IMR-90 (cell line): Measurements from ENCODE around the gene TMC8. TPM values are rescaled to one million over a fixed set of nuclear protein-coding genes. Genes with fewer than 3 reads are reported as not detected.
A peak's percentile ranks its signal among the peaks of the same experiment; 100 is the strongest.

ENCODE experiments used
- ATAC-seq: fragments of 200-7000 bp; cut with Tn5 transposase; 2 replicates; pipeline ENCODE4 v1.9.1; 2020; ENCODE audit warnings: low read depth, mild to moderate bottlenecking, moderate library complexity
- BruUV-seq: library from RNA; stranded (reverse); fragments of 400-500 nt; replicated peaks from 2 replicates; lab custom pipeline; 2021; lab: Mats Ljungman, UMichigan
- CTCF ChIA-PET: fragments of 300-600 bp; formaldehyde crosslinking; extraction: SDS; loops from one replicate; lab custom pipeline; 2021; ENCODE audit warnings: antibody characterized with exemption; lab: Yijun Ruan, JAX
- POLR2A ChIA-PET: fragments of 300-600 bp; sonication (Branson Sonifier 250); formaldehyde crosslinking; loops from one replicate; lab custom pipeline; 2022; ENCODE audit warnings: antibody characterized with exemption; ENCODE audit not compliant: unreplicated experiment; lab: Charles Lee
- DNase-seq: peaks from one replicate; pipeline ENCODE4 v3.0.0; 2013
- H2AFZ ChIP-seq: replicated peaks from 2 replicates; pipeline ENCODE3; 2013; ENCODE audit warnings: low read length, mild to moderate bottlenecking; ENCODE audit not compliant: poor library complexity
- H2AK5ac ChIP-seq: 2 replicates; pipeline ENCODE4 v1.6.1; 2013; ENCODE audit warnings: low read depth, low read length, inconsistent platforms
- H2AK9ac ChIP-seq: replicated peaks from 2 replicates; pipeline ENCODE3; 2013; ENCODE audit warnings: mild to moderate bottlenecking, low read depth, low read length, moderate library complexity; ENCODE audit not compliant: poor library complexity
- H2BK120ac ChIP-seq: 2 replicates; pipeline ENCODE4 v1.6.1; 2013; ENCODE audit warnings: low read depth, low read length, inconsistent platforms
- H2BK15ac ChIP-seq: 3 replicates; pipeline ENCODE4 v1.6.1; 2013; ENCODE audit warnings: low read depth, low read length, inconsistent platforms
- H2BK20ac ChIP-seq: 2 replicates; pipeline ENCODE4 v1.6.1; 2013; ENCODE audit warnings: low read depth, mild to moderate bottlenecking, inconsistent platforms, low read length, moderate library complexity
- H2BK5ac ChIP-seq: 2 replicates; pipeline ENCODE4 v1.6.1; 2013; ENCODE audit warnings: mild to moderate bottlenecking, low read depth, low read length, inconsistent platforms; ENCODE audit not compliant: poor library complexity, severe bottlenecking
- H3K14ac ChIP-seq: replicated peaks from 2 replicates; pipeline ENCODE4 v1.6.1; 2013; ENCODE audit warnings: low read depth, low read length, inconsistent platforms
- H3K18ac ChIP-seq: 2 replicates; pipeline ENCODE4 v1.6.1; 2013; ENCODE audit warnings: low read depth, low read length, control low read depth
- H3K23ac ChIP-seq: 2 replicates; pipeline ENCODE4 v1.6.1; 2013; ENCODE audit warnings: low read depth, low read length, inconsistent platforms
- H3K27ac ChIP-seq: 2 replicates; pipeline ENCODE4 v1.5.1; 2013; ENCODE audit warnings: mild to moderate bottlenecking, control low read depth, low read length; ENCODE audit not compliant: insufficient read depth
- H3K27me3 ChIP-seq: 2 replicates; pipeline ENCODE4 v1.6.1; 2013; ENCODE audit warnings: low read length; ENCODE audit not compliant: control insufficient read depth, insufficient read depth
- H3K36me3 ChIP-seq: 2 replicates; pipeline ENCODE4 v1.6.1; 2013; ENCODE audit warnings: low read length, mixed read lengths; ENCODE audit not compliant: control insufficient read depth, insufficient read depth
- H3K4ac ChIP-seq: 2 replicates; pipeline ENCODE4 v1.6.1; 2013; ENCODE audit warnings: low read depth, low read length, inconsistent platforms
- H3K4me1 ChIP-seq: 2 replicates; pipeline ENCODE4 v1.6.1; 2013; ENCODE audit warnings: low read length, mixed read lengths; ENCODE audit not compliant: control insufficient read depth, insufficient read depth
- H3K4me2 ChIP-seq: 2 replicates; pipeline ENCODE4 v1.6.1; 2013; ENCODE audit warnings: low read depth, mild to moderate bottlenecking, control low read depth, low read length, moderate library complexity
- H3K4me3 ChIP-seq: 2 replicates; pipeline ENCODE4 v1.5.1; 2013; ENCODE audit warnings: low read depth, mild to moderate bottlenecking, control low read depth, low read length, moderate library complexity; ENCODE audit not compliant: insufficient read depth
- H3K56ac ChIP-seq: 2 replicates; pipeline ENCODE4 v1.6.1; 2013; ENCODE audit warnings: low read length, inconsistent platforms; ENCODE audit not compliant: insufficient read depth; ENCODE audit errors: extremely low read depth
- H3K79me1 ChIP-seq, 2 experiments: 2 replicates each; pipeline ENCODE4 v1.6.1; 2013; ENCODE audit warnings: low read length in 2 of 2, inconsistent platforms in 1 of 2, low read depth in 1 of 2
- H3K9ac ChIP-seq: 2 replicates; pipeline ENCODE4 v1.6.1; 2013; ENCODE audit warnings: low read depth, low read length, control low read depth
- H3K9me1 ChIP-seq: 2 replicates; pipeline ENCODE4 v1.6.1; 2013; ENCODE audit warnings: low read length, inconsistent platforms; ENCODE audit not compliant: insufficient read depth
- H3K9me3 ChIP-seq: 2 replicates; pipeline ENCODE4 v1.6.1; 2013; ENCODE audit warnings: low read length; ENCODE audit not compliant: control insufficient read depth, insufficient read depth
- H4K20me1 ChIP-seq: 2 replicates; pipeline ENCODE4 v1.6.1; 2013; ENCODE audit warnings: low read length, inconsistent platforms; ENCODE audit not compliant: insufficient read depth
- H4K5ac ChIP-seq: 2 replicates; pipeline ENCODE4 v1.6.1; 2013; ENCODE audit warnings: mild to moderate bottlenecking, low read depth, low read length, control low read depth
- H4K8ac ChIP-seq, 2 experiments: 2 replicates each; pipeline ENCODE4 v1.6.1; 2013; ENCODE audit warnings: low read depth in 2 of 2, low read length in 2 of 2, control low read depth in 1 of 2, inconsistent platforms in 1 of 2
- H4K91ac ChIP-seq: 2 replicates; pipeline ENCODE4 v1.6.1; 2013; ENCODE audit warnings: low read depth, low read length, inconsistent platforms; ENCODE audit not compliant: insufficient read depth
- BHLHE40 ChIP-seq: fragments of 150-350 bp; IDR thresholded peaks from 2 replicates; pipeline ENCODE4 v1.6.1; 2016; ENCODE audit warnings: mild to moderate bottlenecking, low read depth, low read length
- CEBPB ChIP-seq: IDR thresholded peaks from 2 replicates; pipeline ENCODE4 v1.6.1; 2012; ENCODE audit warnings: low read depth, low read length, improper control_type of control experiment
- CHD1 ChIP-seq: IDR thresholded peaks from 2 replicates; pipeline ENCODE4 v1.6.1; 2012; ENCODE audit warnings: low read depth, low read length, improper control_type of control experiment
- FOS ChIP-seq: fragments of 150-350 bp; IDR thresholded peaks from 2 replicates; pipeline ENCODE4 v1.6.1; 2016; ENCODE audit warnings: low read depth, low read length
- MAFK ChIP-seq: IDR thresholded peaks from 2 replicates; pipeline ENCODE4 v1.6.1; 2012; ENCODE audit warnings: low read depth, low read length, improper control_type of control experiment
- MAZ ChIP-seq: IDR thresholded peaks from 2 replicates; pipeline ENCODE4 v1.6.1; 2012; ENCODE audit warnings: low read depth, mild to moderate bottlenecking, low read length, improper control_type of control experiment, moderate library complexity, borderline replicate concordance
- MXI1 ChIP-seq: IDR thresholded peaks from 2 replicates; pipeline ENCODE4 v1.6.1; 2012; ENCODE audit warnings: low read depth, mild to moderate bottlenecking, low read length, moderate library complexity, borderline replicate concordance
- NFE2L2 ChIP-seq: fragments of 150-350 bp; IDR thresholded peaks from 2 replicates; pipeline ENCODE4 v1.6.1; 2016; ENCODE audit warnings: low read depth, mild to moderate bottlenecking, low read length
- POLR2A ChIP-seq: IDR thresholded peaks from 2 replicates; pipeline ENCODE4 v1.6.1; 2012; ENCODE audit warnings: mild to moderate bottlenecking, low read depth, low read length
- RAD21 ChIP-seq: IDR thresholded peaks from 2 replicates; pipeline ENCODE4 v1.6.1; 2012; ENCODE audit warnings: low read length, improper control_type of control experiment
- RCOR1 ChIP-seq: IDR thresholded peaks from 2 replicates; pipeline ENCODE4 v1.6.1; 2012; ENCODE audit warnings: mild to moderate bottlenecking, low read length, improper control_type of control experiment; ENCODE audit not compliant: insufficient replicate concordance
- RFX5 ChIP-seq: IDR thresholded peaks from 2 replicates; pipeline ENCODE4 v1.8.0; 2012; ENCODE audit warnings: low read depth, mild to moderate bottlenecking, low read length, moderate library complexity
- SMC3 ChIP-seq: fragments of 150-350 bp; IDR thresholded peaks from 2 replicates; pipeline ENCODE4 v1.6.1; 2016; ENCODE audit warnings: low read depth, mild to moderate bottlenecking, antibody characterized with exemption, low read length, moderate library complexity
- WGBS, 2 experiments: methylation state at CpG; one replicate each; pipeline versions ENCODE4 v1.1.5 to v1.1.7; 2013; ENCODE audit warnings: missing lambda C conversion rate in 2 of 2; ENCODE audit not compliant: insufficient read length in 1 of 2; ENCODE audit errors: extremely low coverage in 2 of 2; 5-methylcytosine and 5-hydroxymethylcytosine counted together
- dilution Hi-C: fragments of 300-500 bp; cut with HindIII; formaldehyde crosslinking; loops from one replicate; pipeline ENCODE4 v1.14.3; 2018; ENCODE audit warnings: low sequenced_read_pairs; ENCODE audit not compliant: unreplicated experiment
- in situ Hi-C: fragments of 300-500 bp; cut with MboI; formaldehyde crosslinking; loops from 3 replicates; pipeline ENCODE4 v1.14.3; 2019; ENCODE audit warnings: low sequenced_read_pairs, inconsistent platforms, mixed read lengths
- intact Hi-C: fragments of 100-400 bp; cut with micrococcal nuclease; formaldehyde crosslinking; loops from 2 replicates; pipeline ENCODE4 v1.10.0; 2022
- polyA plus RNA-seq, 3 experiments: library from polyadenylated mRNA; depleted of rRNA; stranded (reverse); fragments of >200 nt; gene quantifications; 2 replicates each; pipeline ENCODE4 v1.2.3, GENCODE V29; 2012; ENCODE audit warnings: low replicate concordance in 1 of 3
- total RNA-seq: library from RNA; depleted of rRNA; stranded (reverse); fragments of >200 nt; gene quantifications from 2 replicates; pipeline ENCODE4 v1.2.3, GENCODE V29; 2012
- TF ChIP-seq, protein P1 (sequence below): fragments of 150-350 bp; IDR thresholded peaks from 2 replicates; pipeline ENCODE4 v1.6.1; 2017; ENCODE audit warnings: mild to moderate bottlenecking, antibody characterized with exemption, low read length, low read depth
- TF ChIP-seq, protein P2 (sequence below): fragments of 150-350 bp; IDR thresholded peaks from 2 replicates; pipeline ENCODE4 v1.6.1; 2016; ENCODE audit warnings: low read depth, mild to moderate bottlenecking, low read length, moderate library complexity, borderline replicate concordance
- TF ChIP-seq, protein P3 (sequence below): conservative IDR thresholded peaks from 2 replicates; pipeline ENCODE4 v1.5.1; 2012; ENCODE audit warnings: mild to moderate bottlenecking, low read depth, low read length, improper control_type of control experiment

Gene TMC8
- total and polyA plus RNA-seq, 2 of the 4 experiments (the other 2 are of a cell fraction), result not detected

DNA sequence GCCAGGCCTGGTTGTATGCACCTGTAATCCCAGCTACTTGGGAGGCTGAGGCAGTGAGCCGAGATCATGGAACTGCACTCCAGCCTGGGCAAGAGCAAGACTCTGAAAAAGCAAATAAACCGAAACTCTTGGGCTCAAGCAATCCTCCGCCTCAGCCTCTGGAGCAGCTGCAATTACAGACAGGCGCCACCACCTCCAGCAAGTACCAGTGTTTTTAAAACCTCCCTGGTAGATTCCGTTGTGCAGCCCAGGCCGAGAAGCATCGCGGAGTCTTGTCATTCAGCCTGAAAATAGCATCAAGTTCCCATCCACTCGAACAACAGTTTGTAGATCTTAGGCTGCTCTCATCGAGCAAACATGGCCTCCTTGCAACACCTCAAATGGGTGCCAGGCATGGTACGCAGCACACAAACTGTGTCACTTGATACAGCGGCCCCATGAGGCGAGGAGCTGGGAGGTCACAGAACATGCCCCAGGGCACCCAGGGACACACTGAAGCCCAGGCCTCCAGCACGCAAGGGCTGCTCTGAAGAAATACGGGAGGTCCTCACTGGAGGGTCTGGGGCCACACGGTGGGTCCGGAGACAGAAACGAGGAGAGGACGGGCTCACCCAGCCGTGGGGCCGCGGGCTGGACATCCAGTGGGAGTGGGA, 20.1 kb upstream of the TMC8 start:
- POLR2A ChIA-PET, result no interaction called here
- dilution Hi-C loops, result no loop called here

More for the DNA sequence above, 20.1 kb upstream of the TMC8 start:
- BruUV-seq, result no TSS peak
- no peak overlapping the region for H3K4ac ChIP-seq
- no peak overlapping the region for H2AK5ac ChIP-seq
- no peak for DNase-seq
- H2AK9ac ChIP-seq, result peak overlapping the region; percentile 10
- no peak overlapping the region for H3K56ac ChIP-seq
- H3K9me1 ChIP-seq, result no peaks in the 10 kb centered on the region
- H3K14ac ChIP-seq, result no peak overlapping the region
- WGBS, 2 experiments, result 89% methylated on average over 15 of the region's 22 CpGs; no CpG with 5 or more reads in 1 of the 2 experiments
- no peaks in the 10 kb centered on the region for H3K36me3 ChIP-seq
- no peaks in the 10 kb centered on the region; the same call in 1 of the 2 replicates for H3K4me1 ChIP-seq
- H3K9me3 ChIP-seq, result no peaks in the 10 kb centered on the region
- H4K8ac ChIP-seq, result no peak overlapping the region
- H3K4me2 ChIP-seq, result no peak overlapping the region
- no peak overlapping the region for H4K91ac ChIP-seq
- no peaks in the 10 kb centered on the region for H3K79me1 ChIP-seq
- H3K27me3 ChIP-seq, result peaks cover 9% of the 10 kb centered on the region; the same call in 1 of the 2 replicates
- no peak overlapping the region for H2BK5ac ChIP-seq
- intact Hi-C loops (no loop called here), in situ Hi-C loops (loop anchor here (5.0 to 10.0 kb wide), 3 partner anchors 67 to 314 kb away; no protein-coding TSS in a partner anchor)
- H2BK15ac ChIP-seq, result no peak overlapping the region
- no peaks in the 10 kb centered on the region for H4K20me1 ChIP-seq
- H3K4me3 ChIP-seq, result no peak overlapping the region
- H3K27ac ChIP-seq, result no peak overlapping the region
- no peak overlapping the region for H3K18ac ChIP-seq
- no peak for TF ChIP-seq FOS
- no peak for TF ChIP-seq MAZ
- TF ChIP-seq, protein P1, sequence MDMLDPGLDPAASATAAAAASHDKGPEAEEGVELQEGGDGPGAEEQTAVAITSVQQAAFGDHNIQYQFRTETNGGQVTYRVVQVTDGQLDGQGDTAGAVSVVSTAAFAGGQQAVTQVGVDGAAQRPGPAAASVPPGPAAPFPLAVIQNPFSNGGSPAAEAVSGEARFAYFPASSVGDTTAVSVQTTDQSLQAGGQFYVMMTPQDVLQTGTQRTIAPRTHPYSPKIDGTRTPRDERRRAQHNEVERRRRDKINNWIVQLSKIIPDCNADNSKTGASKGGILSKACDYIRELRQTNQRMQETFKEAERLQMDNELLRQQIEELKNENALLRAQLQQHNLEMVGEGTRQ, result no peak
- TF ChIP-seq POLR2A, result no peak
- TF ChIP-seq CEBPB, result no peak
- no peak for TF ChIP-seq SMC3
- no peak for TF ChIP-seq MAFK
- TF ChIP-seq RAD21, result no peak
- TF ChIP-seq MXI1, result no peak
- TF ChIP-seq, protein P2, sequence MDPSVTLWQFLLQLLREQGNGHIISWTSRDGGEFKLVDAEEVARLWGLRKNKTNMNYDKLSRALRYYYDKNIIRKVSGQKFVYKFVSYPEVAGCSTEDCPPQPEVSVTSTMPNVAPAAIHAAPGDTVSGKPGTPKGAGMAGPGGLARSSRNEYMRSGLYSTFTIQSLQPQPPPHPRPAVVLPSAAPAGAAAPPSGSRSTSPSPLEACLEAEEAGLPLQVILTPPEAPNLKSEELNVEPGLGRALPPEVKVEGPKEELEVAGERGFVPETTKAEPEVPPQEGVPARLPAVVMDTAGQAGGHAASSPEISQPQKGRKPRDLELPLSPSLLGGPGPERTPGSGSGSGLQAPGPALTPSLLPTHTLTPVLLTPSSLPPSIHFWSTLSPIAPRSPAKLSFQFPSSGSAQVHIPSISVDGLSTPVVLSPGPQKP, result no peak
- no peak for TF ChIP-seq CHD1
- TF ChIP-seq, protein P3, sequence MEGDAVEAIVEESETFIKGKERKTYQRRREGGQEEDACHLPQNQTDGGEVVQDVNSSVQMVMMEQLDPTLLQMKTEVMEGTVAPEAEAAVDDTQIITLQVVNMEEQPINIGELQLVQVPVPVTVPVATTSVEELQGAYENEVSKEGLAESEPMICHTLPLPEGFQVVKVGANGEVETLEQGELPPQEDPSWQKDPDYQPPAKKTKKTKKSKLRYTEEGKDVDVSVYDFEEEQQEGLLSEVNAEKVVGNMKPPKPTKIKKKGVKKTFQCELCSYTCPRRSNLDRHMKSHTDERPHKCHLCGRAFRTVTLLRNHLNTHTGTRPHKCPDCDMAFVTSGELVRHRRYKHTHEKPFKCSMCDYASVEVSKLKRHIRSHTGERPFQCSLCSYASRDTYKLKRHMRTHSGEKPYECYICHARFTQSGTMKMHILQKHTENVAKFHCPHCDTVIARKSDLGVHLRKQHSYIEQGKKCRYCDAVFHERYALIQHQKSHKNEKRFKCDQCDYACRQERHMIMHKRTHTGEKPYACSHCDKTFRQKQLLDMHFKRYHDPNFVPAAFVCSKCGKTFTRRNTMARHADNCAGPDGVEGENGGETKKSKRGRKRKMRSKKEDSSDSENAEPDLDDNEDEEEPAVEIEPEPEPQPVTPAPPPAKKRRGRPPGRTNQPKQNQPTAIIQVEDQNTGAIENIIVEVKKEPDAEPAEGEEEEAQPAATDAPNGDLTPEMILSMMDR, result no peak
- no peak for TF ChIP-seq RFX5
- TF ChIP-seq RCOR1, result no peak
- no peak for TF ChIP-seq NFE2L2
- no peak for TF ChIP-seq BHLHE40
- no peak overlapping the region for H3K9ac ChIP-seq
- CTCF ChIA-PET, result interaction anchor here (0.6 kb wide), 1 partner anchor 134 kb away, joined by 3 read pairs; no protein-coding TSS in a partner anchor
- no peak overlapping the region for H2AFZ ChIP-seq
- ATAC-seq, result no peak
- H2BK120ac ChIP-seq, result no peak overlapping the region
- no peak overlapping the region for H2BK20ac ChIP-seq
- H3K23ac ChIP-seq, result no peak overlapping the region
- H4K5ac ChIP-seq, result no peak overlapping the region
